ENCODE data around the gene PEDS1. TPM values are rescaled to one million over a fixed set of nuclear protein-coding genes. Genes with fewer than 3 reads are reported as not detected.

PEDS1 gene
- total and polyA plus RNA-seq, 4 donors: 4.8 to 19.3 (median 8.6) TPM

GRCh38 chr20:50182346-50182745 is 28.8 kb upstream of the PEDS1 start:
- no peaks in the 10 kb centered on the region for H3K27me3 ChIP-seq (ENCODE audit: control insufficient read depth in 4 of 4, insufficient read depth in 4 of 4, low read length in 3 of 4)

More at GRCh38 chr20:50182346-50182745, 28.8 kb upstream of the PEDS1 start:
- no peaks in the 10 kb centered on the region for H3K36me3 ChIP-seq (ENCODE audit: control insufficient read depth in 4 of 4, insufficient read depth in 3 of 4, low read depth in 1 of 4, low read length in 3 of 4)
- H3K27ac ChIP-seq (ENCODE audit: low read depth in 1 of 2, low read length in 2 of 2): no peak overlapping the region
- H3K4me3 ChIP-seq (ENCODE audit: low read depth in 1 of 3, low read length in 3 of 3): no peak overlapping the region
- peaks cover 2 to 12% (median 8%) of the 10 kb centered on the region in 4 donors for H3K4me1 ChIP-seq (ENCODE audit: control insufficient read depth in 4 of 4, insufficient read depth in 4 of 4, low read length in 3 of 4)
- no peak overlapping the region for H3K9ac ChIP-seq (ENCODE audit: low read depth in 1 of 2, low read length in 2 of 2)
- TF ChIP-seq ATF3 (IDR thresholded peaks at IDR 0.05) (no peak), YY1 (IDR thresholded peaks at IDR 0.05) (no peak), HNF4G (IDR thresholded peaks at IDR 0.05) (no peak), TAF1 (conservative IDR thresholded peaks at IDR 0.05) (no peak), REST (IDR thresholded peaks at IDR 0.05) (no peak), RAD21 (IDR thresholded peaks at IDR 0.05) (no peak), NR2F2 (IDR thresholded peaks at IDR 0.05) (no peak), MAX (IDR thresholded peaks at IDR 0.05) (no peak), JUND (IDR thresholded peaks at IDR 0.05) (no peak), SP1 (IDR thresholded peaks at IDR 0.05) (no peak), ZBTB33 (IDR thresholded peaks at IDR 0.05) (no peak), RXRA (IDR thresholded peaks at IDR 0.05) (no peak), FOXA1 (IDR thresholded peaks at IDR 0.05) (no peak), FOXA2 (IDR thresholded peaks at IDR 0.05) (no peak), CTCF (IDR thresholded peaks at IDR 0.05; ENCODE audit: low read depth, low read length, missing input control) (no peak), HNF4A (conservative IDR thresholded peaks at IDR 0.05) (no peak), GABPA (IDR thresholded peaks at IDR 0.05 in 1 of 2, conservative IDR thresholded peaks at IDR 0.05 in 1 of 2) (no peak), EGR1 (IDR thresholded peaks at IDR 0.05; ENCODE audit: low read depth in 2 of 2) (no peak)
- 80% methylated on average over 2 of the region's 2 CpGs for WGBS
- DNase-seq (ENCODE audit: low spot score): no peak
- H3K9me3 ChIP-seq (ENCODE audit: control insufficient read depth in 4 of 4, low read length in 3 of 4): no peaks in the 10 kb centered on the region
